GM19438 (cell line): ENCODE measurements around the gene TSPEAR.
"Not testable (repeated sequence)": the region's sequence is repeated elsewhere in the genome, so short reads cannot be mapped to it uniquely, and the experiment has no call there.

ENCODE experiments used
- ATAC-seq: cut with Tn5 transposase; IDR thresholded peaks from one replicate; pipeline ENCODE4 v1.9.1; 2021; ENCODE audit warnings: low read depth; ENCODE audit not compliant: unreplicated experiment

TSPEAR gene

DNA sequence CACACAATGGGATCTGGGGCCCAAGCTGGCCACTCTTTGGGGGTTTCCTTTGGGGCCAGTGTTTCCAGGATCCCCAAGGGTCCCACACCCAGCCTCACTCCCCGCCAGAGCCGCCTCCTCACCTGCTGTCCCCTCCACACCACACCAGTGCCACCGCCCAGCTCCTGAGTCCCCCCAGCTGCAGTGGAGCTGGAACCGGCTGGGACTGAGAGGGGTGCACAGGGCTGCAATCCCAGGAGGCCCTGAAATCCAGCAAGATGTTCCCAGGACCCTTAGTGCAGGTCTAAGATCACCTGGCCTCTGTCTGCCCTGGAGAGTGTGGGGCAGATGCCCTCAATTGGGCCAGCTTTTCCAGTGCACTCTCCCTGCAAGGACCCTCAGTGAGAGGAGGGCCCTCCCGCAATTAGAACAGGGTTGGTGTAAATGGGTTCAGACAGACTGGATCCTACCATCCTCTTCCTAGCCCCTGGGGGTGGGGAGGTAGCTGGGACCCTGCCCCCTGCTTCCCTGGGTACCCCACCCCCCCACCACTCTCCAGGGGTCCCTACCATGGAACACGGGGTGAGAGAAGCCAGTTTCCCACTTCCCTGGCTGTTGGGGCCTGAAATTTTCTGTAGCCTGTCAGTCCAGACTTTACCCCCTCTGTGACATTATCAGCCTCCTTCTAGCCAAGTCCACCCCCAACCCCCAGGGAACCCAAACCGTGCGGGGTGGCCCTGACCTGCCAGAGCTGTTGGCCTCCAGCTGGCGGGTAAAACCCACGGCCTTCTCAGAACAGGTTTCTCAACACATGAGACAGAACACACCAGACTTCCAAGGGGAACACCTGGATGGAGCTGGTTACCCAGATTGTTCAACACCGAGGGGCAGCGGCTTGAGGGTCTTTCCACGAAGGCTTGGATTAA, 7.4 kb downstream of the TSPEAR start:
- ATAC-seq: no peak

DNA sequence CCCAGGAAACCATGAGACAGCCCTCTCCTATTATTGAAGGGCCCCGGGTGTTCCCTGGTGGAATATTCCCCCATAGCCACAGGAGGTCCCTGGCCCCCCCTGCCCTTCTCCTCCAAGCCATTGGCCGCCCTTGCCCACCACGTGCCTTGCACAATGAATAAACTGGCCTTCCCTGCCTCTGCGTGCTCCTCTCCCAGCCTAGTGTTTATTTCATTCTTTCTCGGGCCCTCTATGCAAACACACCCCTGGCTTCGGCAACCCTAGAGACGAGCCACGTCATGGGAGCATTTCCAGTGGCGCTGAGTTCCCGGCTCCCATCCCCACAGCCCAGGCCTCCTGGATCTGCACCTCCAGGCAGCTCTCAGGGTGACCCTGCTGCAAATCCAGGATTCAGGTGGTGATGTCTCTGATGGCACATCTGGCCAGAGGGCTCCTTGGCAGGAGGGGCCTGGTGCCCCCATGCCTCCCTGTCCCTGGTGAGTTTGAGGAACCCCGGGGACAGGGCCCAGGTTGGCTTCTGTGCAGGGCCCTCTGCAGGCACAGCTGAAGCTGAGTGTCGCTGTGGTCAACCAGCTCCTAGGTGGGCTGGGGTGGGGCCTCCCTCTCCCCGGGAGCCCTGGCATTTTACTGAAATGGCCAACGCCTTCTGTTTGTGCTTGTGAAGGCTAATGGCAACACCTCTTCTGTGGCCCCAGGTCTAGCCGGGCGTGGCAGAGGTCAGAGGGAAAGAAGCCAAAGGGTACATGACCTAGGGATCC, 8.2 kb downstream of the TSPEAR start:
- no peak for ATAC-seq

DNA sequence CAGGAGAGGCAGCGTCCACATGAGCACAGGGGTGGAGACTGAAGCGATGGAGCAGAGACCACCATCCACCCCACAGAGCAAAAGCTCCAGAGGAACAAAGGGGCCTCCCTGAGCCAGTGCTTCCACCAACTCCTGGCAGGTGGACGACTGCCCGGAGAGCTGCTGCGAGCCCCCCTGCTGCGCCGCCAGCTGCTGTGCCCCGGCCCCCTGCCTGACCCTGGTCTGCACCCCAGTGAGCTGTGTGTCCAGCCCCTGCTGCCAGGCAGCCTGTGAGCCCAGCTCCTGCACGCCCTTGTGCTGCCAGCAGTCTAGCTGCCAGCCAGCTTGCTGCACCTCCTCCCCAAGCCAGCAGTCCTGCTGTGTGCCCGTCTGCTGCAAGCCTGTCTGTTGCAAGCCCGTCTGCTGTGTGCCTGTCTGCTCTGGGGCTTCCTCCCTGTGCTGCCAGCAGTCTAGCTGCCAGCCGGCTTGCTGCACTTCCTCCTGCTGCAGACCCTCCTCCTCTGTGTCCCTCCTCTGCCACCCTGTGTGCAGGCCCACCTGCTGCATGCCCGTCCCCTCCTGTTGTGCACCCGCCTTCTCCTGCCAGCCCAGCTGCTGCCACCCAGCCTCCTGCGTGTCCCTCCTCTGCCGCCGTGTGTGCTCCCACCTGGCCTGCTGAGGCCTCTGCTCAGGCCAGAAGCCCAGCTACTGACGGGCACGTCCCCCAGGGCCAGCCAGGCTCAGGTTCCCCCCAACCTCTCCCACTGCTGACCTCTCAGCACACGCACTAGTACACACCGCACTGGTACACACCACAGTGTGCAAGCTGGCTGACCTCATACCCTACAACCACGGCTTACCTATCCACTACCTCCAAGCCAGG, 9.0 kb downstream of the TSPEAR start:
- no peak for ATAC-seq

DNA sequence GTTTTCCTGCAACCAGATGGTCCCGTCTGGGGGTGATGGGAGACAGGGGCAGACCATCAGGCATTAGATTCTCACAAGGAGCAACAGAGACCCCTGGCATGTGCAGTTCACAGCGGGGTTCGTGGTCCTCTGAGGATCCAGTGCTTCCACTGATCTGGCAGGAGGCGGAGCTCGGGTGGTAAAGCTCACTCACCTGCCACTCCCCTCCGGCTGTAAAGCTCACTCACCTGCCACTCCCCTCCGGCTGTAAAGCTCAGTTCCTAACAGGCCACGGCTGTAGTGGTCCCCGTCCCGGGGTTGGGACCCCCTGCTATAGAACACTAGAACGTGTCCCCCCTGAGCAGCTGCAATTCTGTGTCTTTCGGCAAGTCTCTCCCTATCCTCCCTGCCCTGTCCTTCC, 9.8 kb downstream of the TSPEAR start:
- no peak for ATAC-seq

DNA sequence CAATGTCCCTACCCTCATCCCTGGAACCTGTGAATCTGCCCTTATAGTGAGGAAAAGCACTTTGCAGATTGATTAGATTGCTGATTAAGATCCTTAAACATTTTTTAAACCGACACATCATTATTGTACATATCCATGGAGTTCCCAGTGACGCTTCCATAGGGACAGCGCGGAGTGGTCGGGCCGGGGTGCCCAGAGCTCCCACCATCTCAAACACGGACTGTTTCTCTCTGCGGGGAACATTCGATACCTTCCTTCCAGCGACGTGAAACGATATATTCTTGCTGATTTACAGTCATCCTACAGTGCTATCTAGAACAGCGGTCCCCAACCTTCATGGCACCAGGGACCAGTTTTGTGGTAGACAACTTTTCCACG, 10.4 kb downstream of the TSPEAR start:
- no peak for ATAC-seq

DNA sequence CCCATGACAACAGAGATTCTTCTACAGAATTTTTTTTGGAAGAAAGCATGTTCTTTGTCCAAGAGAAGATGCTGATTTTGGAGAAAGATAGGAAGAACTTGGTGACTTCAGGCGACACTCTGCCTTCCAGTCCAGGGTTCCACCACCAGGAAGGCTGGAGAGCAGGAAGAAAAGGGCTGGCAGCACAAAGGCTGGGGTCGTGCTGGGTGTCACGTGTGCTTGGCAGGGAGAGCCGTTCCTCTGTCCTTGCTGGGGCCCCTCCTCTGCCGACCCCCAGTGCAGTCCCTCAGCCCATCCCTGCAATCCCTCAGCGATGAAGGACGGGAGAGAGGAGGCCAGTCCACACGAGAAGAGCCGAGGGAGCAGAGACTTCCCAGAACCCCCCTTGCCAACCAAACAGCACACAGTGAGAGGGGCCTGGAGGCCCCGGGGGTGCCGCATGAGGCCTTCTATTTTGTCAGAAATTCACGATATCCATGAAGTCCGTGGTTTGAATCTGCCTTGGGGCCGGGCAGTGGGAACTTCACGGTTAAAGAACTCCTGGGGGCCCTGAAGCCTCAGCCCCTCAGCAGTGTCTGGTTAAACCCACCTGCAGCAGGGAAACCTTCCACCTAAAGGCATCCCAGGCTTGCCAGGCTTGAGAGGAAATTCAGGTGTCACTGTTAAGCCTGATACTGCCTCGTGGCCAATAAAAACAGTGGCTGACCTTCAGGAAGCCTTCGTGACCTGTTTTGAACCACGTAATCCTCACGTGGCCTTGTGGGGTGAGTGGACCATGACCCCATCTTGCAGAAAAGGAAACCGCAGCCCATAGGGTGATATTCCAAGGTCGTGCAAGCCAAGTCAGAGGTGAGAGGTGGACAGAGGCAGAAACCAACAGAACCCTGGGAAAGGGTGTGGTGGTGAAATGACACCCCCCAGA, 11.0 kb downstream of the TSPEAR start:
- ATAC-seq: no peak

DNA sequence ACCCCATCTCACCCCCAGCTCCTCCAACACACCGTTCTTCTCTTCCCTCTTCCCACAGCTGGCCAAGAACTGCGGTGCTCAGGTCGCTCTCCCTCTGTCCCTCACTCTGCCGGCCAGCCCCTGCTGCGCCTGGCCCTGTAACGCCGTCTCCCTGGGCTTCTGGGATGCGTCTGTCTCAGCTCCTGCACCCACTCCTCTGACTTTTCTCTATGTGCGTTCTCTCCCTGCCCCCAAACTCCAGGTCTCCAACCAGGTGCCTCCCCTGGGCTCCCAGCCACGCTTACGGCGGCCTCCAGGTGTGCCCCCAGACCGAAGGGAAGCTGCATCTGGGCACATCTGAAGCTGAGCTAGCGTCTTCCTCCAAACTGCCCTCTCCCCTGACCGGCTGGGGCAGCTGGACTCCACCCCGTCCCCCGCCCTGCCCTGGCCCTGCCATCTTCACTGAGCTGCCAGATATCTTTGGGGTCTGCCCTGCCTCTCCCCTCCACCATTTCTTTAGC, 11.8 kb downstream of the TSPEAR start:
- no peak for ATAC-seq

DNA sequence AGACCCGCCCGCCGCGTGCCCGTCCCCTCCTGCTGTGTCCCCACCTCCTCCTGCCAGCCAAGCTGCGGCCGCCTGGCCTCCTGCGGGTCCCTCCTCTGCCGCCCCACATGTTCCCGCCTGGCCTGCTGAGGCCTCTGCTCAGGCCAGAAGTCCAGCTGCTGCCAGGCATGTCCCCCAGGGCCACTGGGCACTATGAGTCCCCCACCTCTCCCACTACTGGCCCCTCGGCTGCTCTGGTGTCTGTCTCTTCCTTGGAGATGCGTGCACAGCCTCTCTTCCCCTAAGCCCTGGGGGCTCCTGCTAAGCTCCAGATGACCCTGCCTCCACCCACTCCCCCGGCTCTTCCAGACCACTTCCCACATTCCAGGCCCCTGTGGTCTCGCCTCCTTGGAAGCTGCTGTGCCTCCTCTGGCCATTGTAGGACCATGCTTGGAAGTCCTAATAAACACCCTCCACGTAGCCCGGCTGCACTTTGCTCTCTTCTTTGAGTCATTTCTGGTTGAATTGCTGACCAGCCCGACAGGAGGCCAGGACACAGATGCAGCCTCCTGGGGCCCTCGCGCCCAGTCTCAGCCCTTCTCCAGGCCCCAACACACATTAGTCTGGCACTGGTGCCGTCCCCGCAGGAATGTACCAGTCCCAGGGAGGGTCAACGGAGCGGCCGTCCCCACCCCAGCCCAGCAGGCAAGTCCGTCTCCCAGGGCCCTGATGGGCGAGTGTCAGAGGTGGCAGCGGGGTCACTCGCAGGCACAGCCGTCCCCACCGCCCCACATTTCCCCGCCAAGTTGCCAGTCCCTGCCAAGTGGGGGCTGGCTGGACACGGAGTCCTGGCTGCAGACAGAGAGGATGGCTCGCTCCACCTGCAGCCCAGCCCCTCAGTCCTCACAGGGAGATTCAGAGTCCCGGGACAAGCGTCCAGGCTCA, 13.3 kb downstream of the TSPEAR start:
- no peak for ATAC-seq

DNA sequence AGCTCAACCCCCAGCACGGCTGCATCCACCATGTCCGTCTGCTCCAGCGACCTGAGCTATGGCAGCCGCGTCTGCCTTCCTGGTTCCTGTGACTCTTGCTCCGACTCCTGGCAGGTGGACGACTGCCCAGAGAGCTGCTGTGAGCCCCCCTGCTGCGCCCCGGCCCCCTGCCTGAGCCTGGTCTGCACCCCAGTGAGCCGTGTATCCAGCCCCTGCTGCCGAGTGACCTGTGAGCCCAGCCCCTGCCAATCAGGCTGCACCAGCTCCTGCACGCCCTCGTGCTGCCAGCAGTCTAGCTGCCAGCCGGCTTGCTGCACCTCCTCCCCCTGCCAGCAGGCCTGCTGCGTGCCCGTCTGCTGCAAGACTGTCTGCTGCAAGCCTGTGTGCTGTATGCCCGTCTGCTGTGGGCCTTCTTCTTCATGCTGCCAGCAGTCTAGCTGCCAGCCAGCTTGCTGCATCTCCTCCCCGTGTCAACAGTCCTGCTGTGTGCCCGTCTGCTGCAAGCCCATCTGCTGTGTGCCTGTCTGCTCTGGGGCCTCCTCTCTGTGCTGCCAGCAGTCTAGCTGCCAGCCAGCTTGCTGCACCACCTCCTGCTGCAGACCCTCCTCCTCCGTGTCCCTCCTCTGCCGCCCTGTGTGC, 14.1 kb downstream of the TSPEAR start, which contains the start of gene KRTAP10-12:
TSS of gene KRTAP10-12 (plus strand) at position 1 of the 639 bp plus-strand sequence. CDS start at position 31, 30 bp downstream.
- ATAC-seq: not testable (repeated sequence)

DNA sequence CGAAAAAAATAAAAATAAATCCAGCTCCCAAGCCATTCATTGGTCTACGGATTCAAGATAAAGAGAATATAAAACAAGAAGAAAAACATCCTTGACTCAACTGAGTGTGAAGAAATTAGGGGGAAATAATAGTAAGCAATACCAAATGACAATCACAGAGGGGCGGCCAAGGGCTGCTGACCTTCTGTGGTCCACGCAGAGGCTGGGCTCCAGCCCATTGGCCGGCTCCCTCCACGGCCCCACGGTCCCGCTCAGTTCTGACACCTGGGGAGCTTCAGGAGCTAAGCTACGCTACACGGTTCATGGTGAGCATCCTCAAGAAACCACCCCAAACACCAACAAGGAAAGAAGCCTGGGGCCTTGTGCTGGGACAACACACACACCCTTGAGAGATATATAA, 14.8 kb downstream of the TSPEAR start:
- no peak for ATAC-seq

DNA sequence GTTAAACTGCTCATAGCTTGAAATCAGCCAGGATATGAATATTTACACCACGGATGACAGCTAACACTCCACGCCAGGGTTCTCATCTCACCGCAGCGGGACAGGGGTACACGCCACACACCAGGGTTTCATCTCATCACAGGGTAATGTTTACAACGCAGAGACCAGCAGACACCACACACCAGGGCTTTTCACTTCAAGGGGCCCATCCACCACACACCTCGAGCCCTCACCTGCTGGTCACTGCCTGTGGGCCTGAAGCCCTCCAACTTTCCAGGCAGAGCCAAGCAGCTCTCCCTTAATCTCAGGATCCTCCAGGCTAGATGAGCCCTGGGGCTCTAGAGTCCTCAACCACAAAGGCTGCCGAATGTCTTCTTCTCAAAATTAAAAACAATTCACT, 15.7 kb downstream of the TSPEAR start:
- no peak for ATAC-seq

DNA sequence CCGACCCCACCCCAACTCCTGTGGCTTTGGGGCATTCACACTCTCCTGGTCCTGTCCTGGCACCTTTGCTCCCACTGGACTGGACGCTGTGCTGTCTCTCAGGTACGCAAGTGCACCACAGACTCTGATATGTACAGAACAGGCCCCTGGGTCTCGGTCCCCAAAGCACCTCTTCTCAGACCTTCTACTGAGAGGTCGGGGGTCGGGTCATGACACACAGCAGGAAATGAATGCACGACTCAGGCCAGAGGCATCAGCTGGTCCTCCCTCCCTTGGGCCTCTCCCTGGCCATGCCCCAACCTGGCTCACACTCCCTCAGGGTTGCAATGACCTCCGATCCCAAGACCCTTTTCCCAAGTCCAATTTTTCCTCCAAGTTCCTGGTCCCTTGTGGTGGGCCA, 16.2 kb downstream of the TSPEAR start:
- ATAC-seq: no peak

DNA sequence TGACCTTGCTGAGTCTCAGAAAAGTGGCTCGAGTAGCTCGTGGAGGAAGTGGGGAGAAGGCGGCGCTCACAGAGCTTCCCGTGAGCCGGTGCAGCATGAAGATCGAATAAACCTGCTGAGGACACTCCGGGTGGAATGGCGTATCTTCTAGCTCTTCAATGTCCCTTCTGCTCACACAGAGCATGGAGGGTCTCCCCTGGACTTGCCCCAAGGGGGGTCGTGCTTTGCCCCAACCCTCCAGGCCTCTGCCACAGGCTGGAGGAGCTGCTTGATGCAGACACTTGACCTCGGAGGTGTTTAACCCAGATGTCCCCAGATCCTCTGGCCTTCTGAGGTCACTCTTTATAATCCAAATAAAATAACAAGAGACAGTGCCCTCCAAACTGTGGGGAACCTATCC, 16.6 kb downstream of the TSPEAR start:
- no peak for ATAC-seq

DNA sequence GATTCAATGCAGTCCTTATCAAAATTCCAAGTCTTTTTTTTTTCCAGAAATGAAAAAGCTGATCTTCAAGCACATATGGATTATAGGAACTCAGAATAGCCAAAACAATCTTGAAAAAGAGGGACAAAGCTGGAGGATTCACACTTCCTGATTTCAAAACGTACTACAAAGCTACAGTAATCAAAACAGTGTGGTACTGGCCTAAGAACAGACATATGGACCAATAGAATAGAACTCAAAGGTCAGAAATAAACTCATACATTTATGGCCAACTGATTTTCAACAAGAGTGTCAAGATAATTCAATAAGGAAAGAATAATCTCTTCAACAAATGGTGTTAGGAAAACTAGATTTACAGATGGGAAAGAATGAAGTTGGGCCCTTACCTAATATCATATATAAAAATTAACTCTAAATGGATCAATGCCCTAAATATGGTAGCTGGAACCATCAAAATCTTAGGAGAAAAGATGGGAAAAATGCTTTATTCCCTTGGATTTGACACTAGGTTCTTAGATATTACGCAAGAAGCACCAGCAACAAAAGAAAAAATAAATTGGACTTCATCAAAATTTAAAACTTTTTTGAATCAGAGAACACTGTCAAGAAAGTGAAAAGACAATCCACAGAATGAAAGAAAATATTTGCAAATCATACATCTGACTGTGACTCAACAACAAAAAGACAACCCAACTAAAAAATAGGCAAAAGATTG, 18.4 kb downstream of the TSPEAR start:
- ATAC-seq: no peak

DNA sequence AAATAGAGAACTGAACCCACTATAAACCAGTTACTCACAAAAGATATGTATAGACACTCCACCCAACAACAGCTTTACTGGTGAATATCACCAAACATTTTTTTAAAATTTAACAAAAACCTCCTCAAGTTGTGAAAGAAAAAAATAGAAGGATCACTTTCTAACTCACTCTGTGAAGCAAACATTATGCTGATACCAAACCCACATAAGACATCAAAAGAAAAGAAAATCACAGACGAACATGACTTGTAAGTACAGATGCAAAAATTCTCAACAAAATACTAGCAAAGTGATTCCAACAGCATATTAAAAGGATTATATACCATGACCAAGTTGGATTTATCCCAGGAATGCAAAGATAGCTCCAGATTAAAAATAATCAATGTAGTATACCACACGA, 19.7 kb downstream of the TSPEAR start:
- ATAC-seq: no peak

DNA sequence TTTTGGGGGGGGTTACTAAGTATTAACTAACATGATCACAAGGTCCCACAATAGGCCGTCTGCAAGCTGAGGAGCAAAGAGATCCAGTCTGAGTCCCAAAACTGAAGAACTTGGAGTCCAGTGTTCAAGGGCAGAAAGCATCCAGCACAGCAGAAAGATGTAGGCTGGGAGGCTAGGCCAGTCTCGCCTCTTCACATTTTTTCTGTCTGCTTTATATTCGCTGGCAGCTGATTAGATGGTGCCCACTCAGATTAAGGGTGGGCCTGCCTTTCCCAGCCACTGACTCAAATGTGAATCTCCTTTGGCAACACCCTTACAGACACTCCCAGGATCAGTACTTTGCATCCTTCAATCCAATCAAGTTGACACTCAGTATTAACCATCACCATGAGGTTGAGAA, 21.6 kb downstream of the TSPEAR start:
- not testable (repeated sequence) for ATAC-seq

DNA sequence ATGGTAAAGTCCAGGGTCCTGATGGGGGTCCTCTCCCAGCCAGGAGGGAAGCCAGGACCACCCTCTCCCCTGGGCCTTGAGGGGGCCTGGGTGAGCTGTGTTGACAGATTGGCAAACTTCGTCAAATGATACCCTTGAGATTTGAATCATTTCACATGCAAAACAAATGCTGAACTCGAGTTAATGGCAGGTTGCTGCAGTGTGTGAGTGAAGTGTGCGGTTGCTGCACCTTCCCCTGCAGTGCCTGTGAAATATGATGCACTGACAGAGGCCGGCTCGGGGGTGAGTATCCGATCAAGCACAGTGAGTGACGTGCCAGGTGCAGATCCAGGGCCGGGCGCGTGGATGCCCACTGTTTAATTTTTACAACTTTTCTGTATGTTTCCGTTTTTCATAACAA, 23.7 kb downstream of the TSPEAR start:
- no peak for ATAC-seq
